Stimulated activated effector memory CD8-positive, alpha-beta T cell treated with anti-CD3 and anti-CD28 coated beads, Interleukin-12 subunit alpha, Interleukin-12 subunit beta, amount 100 ng/mL, for 72 hours (primary cell): ENCODE results near the gene MED10.

Experiments
- ATAC-seq: fragments of 150-1000 bp; cut with Tn5 transposase; 2 replicates; pipeline ENCODE4 v1.10.0; 2021
- DNase-seq, 2 donors: peaks; one replicate each; pipeline ENCODE4 v3.0.0; 2021 to 2022; ENCODE audit warnings: low spot score in 2 of 2
- H3K27ac Mint-ChIP-seq: one replicate; pipeline ENCODE4 v1.8.0; 2022; ENCODE audit warnings: mild to moderate bottlenecking, mixed read lengths
- H3K36me3 Mint-ChIP-seq: one replicate; pipeline ENCODE4 v1.8.0; 2022; ENCODE audit warnings: mild to moderate bottlenecking, mixed read lengths
- H3K4me1 Mint-ChIP-seq: one replicate; pipeline ENCODE4 v1.8.0; 2022; ENCODE audit warnings: mixed read lengths
- H3K4me3 Mint-ChIP-seq: one replicate; pipeline ENCODE4 v1.8.0; 2022; ENCODE audit warnings: mild to moderate bottlenecking, mixed read lengths
- H3K9me3 Mint-ChIP-seq: one replicate; pipeline ENCODE4 v1.8.0; 2022; ENCODE audit warnings: mixed read lengths

MED10 gene

GRCh38 chr5:6350277-6351090 is 27.9 kb downstream of the MED10 start:
- H3K27ac Mint-ChIP-seq, result no peak overlapping the region
- H3K4me3 Mint-ChIP-seq, result no peak overlapping the region
- no peaks in the 10 kb centered on the region for H3K9me3 Mint-ChIP-seq
- H3K36me3 Mint-ChIP-seq, result no peaks in the 10 kb centered on the region
- H3K4me1 Mint-ChIP-seq, result peaks cover 6% of the 10 kb centered on the region
- no peak for ATAC-seq
- no peak for DNase-seq

- H3K36me3 Mint-ChIP-seq, result no peaks in the 10 kb centered on the region
- H3K9me3 Mint-ChIP-seq, result no peaks in the 10 kb centered on the region
- no peak for DNase-seq
- no peak overlapping the region for H3K4me3 Mint-ChIP-seq
- peaks cover 6% of the 10 kb centered on the region for H3K4me1 Mint-ChIP-seq
- no peak for ATAC-seq
- no peak overlapping the region for H3K27ac Mint-ChIP-seq
Observed at GRCh38 chr5:6349387-6349786, 29.0 kb downstream of the MED10 start.

- DNase-seq, result no peak
- no peaks in the 10 kb centered on the region for H3K36me3 Mint-ChIP-seq
Observed at GRCh38 chr5:6348476-6349000, 29.8 kb downstream of the MED10 start.

GRCh38 chr5:6347673-6348072 is 30.7 kb downstream of the MED10 start:
- Mint-ChIP-seq H3K4me3 (no peak overlapping the region), H3K9me3 (no peaks in the 10 kb centered on the region), H3K4me1 (peaks cover 6% of the 10 kb centered on the region), H3K36me3 (no peaks in the 10 kb centered on the region), H3K27ac (no peak overlapping the region)
- ATAC-seq, result no peak
- DNase-seq, result no peak

More at GRCh38 chr5:6348476-6349000, 29.8 kb downstream of the MED10 start:
- H3K4me1 Mint-ChIP-seq, result peaks cover 6% of the 10 kb centered on the region
- no peak for ATAC-seq
- H3K9me3 Mint-ChIP-seq, result no peaks in the 10 kb centered on the region
- no peak overlapping the region for H3K27ac Mint-ChIP-seq
- no peak overlapping the region for H3K4me3 Mint-ChIP-seq

GRCh38 chr5:6347165-6347564 is 31.2 kb downstream of the MED10 start:
- Mint-ChIP-seq H3K4me3 (no peak overlapping the region), H3K36me3 (no peaks in the 10 kb centered on the region), H3K9me3 (no peaks in the 10 kb centered on the region), H3K4me1 (peaks cover 6% of the 10 kb centered on the region), H3K27ac (no peak overlapping the region)
- DNase-seq, result no peak
- no peak for ATAC-seq

- Mint-ChIP-seq H3K36me3 (no peaks in the 10 kb centered on the region), H3K9me3 (no peaks in the 10 kb centered on the region), H3K27ac (no peak overlapping the region), H3K4me1 (no peaks in the 10 kb centered on the region), H3K4me3 (no peak overlapping the region)
- DNase-seq, result no peak
- ATAC-seq, result no peak
Observed at GRCh38 chr5:6344593-6344989, 33.8 kb downstream of the MED10 start.

- no peak overlapping the region for H3K4me3 Mint-ChIP-seq
- H3K4me1 Mint-ChIP-seq, result no peaks in the 10 kb centered on the region
- no peaks in the 10 kb centered on the region for H3K36me3 Mint-ChIP-seq
- H3K27ac Mint-ChIP-seq, result no peak overlapping the region
- no peaks in the 10 kb centered on the region for H3K9me3 Mint-ChIP-seq
- DNase-seq (no peak), ATAC-seq (no peak)
Observed at GRCh38 chr5:6343951-6344592, 34.3 kb downstream of the MED10 start.

GRCh38 chr5:6342689-6343315 is 35.5 kb downstream of the MED10 start:
- DNase-seq (no peak), ATAC-seq (no peak)
- no peak overlapping the region for H3K4me3 Mint-ChIP-seq
- no peaks in the 10 kb centered on the region for H3K36me3 Mint-ChIP-seq
- no peaks in the 10 kb centered on the region for H3K9me3 Mint-ChIP-seq
- H3K4me1 Mint-ChIP-seq, result no peaks in the 10 kb centered on the region
- H3K27ac Mint-ChIP-seq, result no peak overlapping the region

GRCh38 chr5:6340100-6340499 is 38.2 kb downstream of the MED10 start:
- no peak overlapping the region for H3K27ac Mint-ChIP-seq
- no peaks in the 10 kb centered on the region for H3K4me1 Mint-ChIP-seq
- ATAC-seq, result no peak
- no peak overlapping the region for H3K4me3 Mint-ChIP-seq
- no peaks in the 10 kb centered on the region for H3K9me3 Mint-ChIP-seq
- DNase-seq, result no peak
- H3K36me3 Mint-ChIP-seq, result no peaks in the 10 kb centered on the region

GRCh38 chr5:6338871-6339270 is 39.5 kb downstream of the MED10 start:
- H3K36me3 Mint-ChIP-seq, result no peaks in the 10 kb centered on the region
- H3K4me3 Mint-ChIP-seq, result no peak overlapping the region
- ATAC-seq (no peak), DNase-seq (no peak)
- H3K4me1 Mint-ChIP-seq, result no peaks in the 10 kb centered on the region
- H3K9me3 Mint-ChIP-seq, result no peaks in the 10 kb centered on the region
- no peak overlapping the region for H3K27ac Mint-ChIP-seq

GRCh38 chr5:6338135-6338534 is 40.2 kb downstream of the MED10 start:
- Mint-ChIP-seq H3K36me3 (no peaks in the 10 kb centered on the region), H3K27ac (no peak overlapping the region), H3K9me3 (no peaks in the 10 kb centered on the region), H3K4me1 (no peaks in the 10 kb centered on the region), H3K4me3 (no peak overlapping the region)
- DNase-seq, result no peak
- no peak for ATAC-seq

GRCh38 chr5:6333182-6333905 is 45.0 kb downstream of the MED10 start:
- Mint-ChIP-seq H3K27ac (no peak overlapping the region), H3K4me3 (no peak overlapping the region), H3K4me1 (no peaks in the 10 kb centered on the region), H3K9me3 (peaks cover 6% of the 10 kb centered on the region), H3K36me3 (no peaks in the 10 kb centered on the region)
- no peak for ATAC-seq
- no peak for DNase-seq

- Mint-ChIP-seq H3K4me1 (no peaks in the 10 kb centered on the region), H3K9me3 (peaks cover 6% of the 10 kb centered on the region), H3K27ac (no peak overlapping the region), H3K36me3 (no peaks in the 10 kb centered on the region), H3K4me3 (no peak overlapping the region)
- ATAC-seq, result no peak
- DNase-seq, result no peak
Observed at GRCh38 chr5:6328173-6328572, 50.2 kb downstream of the MED10 start.

- no peaks in the 10 kb centered on the region for H3K4me1 Mint-ChIP-seq
- DNase-seq, result no peak
- no peaks in the 10 kb centered on the region for H3K36me3 Mint-ChIP-seq
- H3K9me3 Mint-ChIP-seq, result peaks cover 6% of the 10 kb centered on the region
- H3K27ac Mint-ChIP-seq, result no peak overlapping the region
- H3K4me3 Mint-ChIP-seq, result no peak overlapping the region
- ATAC-seq, result no peak
Observed at GRCh38 chr5:6326776-6327175, 51.6 kb downstream of the MED10 start.

GRCh38 chr5:6322163-6322713 is 56.1 kb downstream of the MED10 start:
- ATAC-seq, result no peak
- Mint-ChIP-seq H3K9me3 (no peaks in the 10 kb centered on the region), H3K36me3 (no peaks in the 10 kb centered on the region), H3K4me3 (no peak overlapping the region), H3K4me1 (no peaks in the 10 kb centered on the region), H3K27ac (no peak overlapping the region)
- no peak for DNase-seq
